GM23338 (cell line): ENCODE results near the gene ADGRL1. TPM values are rescaled to one million over a fixed set of nuclear protein-coding genes. Genes with fewer than 3 reads are reported as not detected.
"Not testable (repeated sequence)": the region's sequence is repeated elsewhere in the genome, so short reads cannot be mapped to it uniquely, and the experiment has no call there.

Experiments used
- ATAC-seq: fragments of 200-7000 bp; cut with Tn5 transposase; 3 replicates; pipeline ENCODE4 v1.9.1; 2020
- DNase-seq: peaks from one replicate; pipeline ENCODE4 v3.0.0-alpha.2; 2015; ENCODE audit warnings: low spot score
- H2AFZ ChIP-seq: fragments of 200-600 bp; sonication (generic); 2 replicates; pipeline ENCODE4 v1.8.0; 2016; ENCODE audit warnings: antibody characterized with exemption, mild to moderate bottlenecking, moderate library complexity
- H3F3A ChIP-seq: fragments of 200-600 bp; sonication (generic); replicated peaks from 2 replicates; pipeline ENCODE4 v1.8.0; 2017; ENCODE audit warnings: antibody characterized with exemption, mixed run types, low read depth
- H3K27ac ChIP-seq: fragments of 200-600 bp; sonication (generic); 2 replicates; pipeline ENCODE4 v1.6.1; 2016; ENCODE audit warnings: low read depth
- H3K27me3 ChIP-seq: fragments of 200-600 bp; sonication (generic); 2 replicates; pipeline ENCODE4 v1.8.0; 2016; ENCODE audit warnings: mild to moderate bottlenecking, mixed run types, moderate library complexity; ENCODE audit not compliant: insufficient read depth
- H3K36me3 ChIP-seq: fragments of 200-600 bp; sonication (generic); 2 replicates; pipeline ENCODE4 v1.8.0; 2016; ENCODE audit warnings: mild to moderate bottlenecking; ENCODE audit not compliant: insufficient read depth
- H3K4me1 ChIP-seq: fragments of 200-600 bp; sonication (generic); 2 replicates; pipeline ENCODE4 v1.8.0; 2016; ENCODE audit warnings: mild to moderate bottlenecking, moderate library complexity; ENCODE audit not compliant: insufficient read depth
- H3K4me2 ChIP-seq: fragments of 200-600 bp; sonication (generic); 2 replicates; pipeline ENCODE4 v1.7.1; 2017; ENCODE audit warnings: mixed run types
- H3K4me3 ChIP-seq: fragments of 200-600 bp; sonication (generic); 2 replicates; pipeline ENCODE4 v1.6.1; 2016; ENCODE audit warnings: mixed run types
- H3K79me2 ChIP-seq: fragments of 200-600 bp; sonication (generic); replicated peaks from 2 replicates; pipeline ENCODE4 v1.8.0; 2017; ENCODE audit warnings: mild to moderate bottlenecking; ENCODE audit not compliant: insufficient read depth
- H3K9me2 ChIP-seq: fragments of 200-600 bp; sonication (generic); 2 replicates; pipeline ENCODE4 v1.8.0; 2017; ENCODE audit not compliant: insufficient read depth
- H4K20me1 ChIP-seq: fragments of 200-600 bp; sonication (generic); replicated peaks from 2 replicates; pipeline ENCODE4 v1.8.0; 2017; ENCODE audit warnings: mild to moderate bottlenecking; ENCODE audit not compliant: insufficient read depth
- H3K27ac Mint-ChIP-seq: 2 replicates; pipeline ENCODE4 v1.8.0; 2020; ENCODE audit warnings: inconsistent platforms, mild to moderate bottlenecking, moderate library complexity, mixed read lengths
- H3K27me3 Mint-ChIP-seq: 3 replicates; pipeline ENCODE4 v1.8.0; 2022; ENCODE audit warnings: low read depth, mild to moderate bottlenecking, moderate library complexity, mixed read lengths, inconsistent platforms; ENCODE audit not compliant: insufficient read depth, poor library complexity
- H3K36me3 Mint-ChIP-seq: 3 replicates; pipeline ENCODE4 v1.8.0; 2021; ENCODE audit warnings: low read depth, mild to moderate bottlenecking, inconsistent platforms, moderate library complexity, mixed read lengths
- H3K4me1 Mint-ChIP-seq: 3 replicates; pipeline ENCODE4 v1.8.0; 2020; ENCODE audit warnings: mild to moderate bottlenecking, inconsistent platforms, mixed read lengths
- H3K4me3 Mint-ChIP-seq: 3 replicates; pipeline ENCODE4 v1.8.0; 2021; ENCODE audit warnings: moderate library complexity, mild to moderate bottlenecking, inconsistent platforms, mixed read lengths
- H3K9me3 Mint-ChIP-seq: 3 replicates; pipeline ENCODE4 v1.8.0; 2020; ENCODE audit warnings: moderate library complexity, mild to moderate bottlenecking, inconsistent platforms, mixed read lengths
- CREB1 ChIP-seq: fragments of 250-450 bp; sonication (Bioruptor Pico); IDR thresholded peaks from 2 replicates; pipeline ENCODE4 v1.5.0; 2020; ENCODE audit warnings: low read depth, mild to moderate bottlenecking, moderate library complexity
- EZH2 ChIP-seq: fragments of 200-600 bp; sonication (generic); IDR thresholded peaks from one replicate; pipeline ENCODE4 v1.8.0; 2017; ENCODE audit warnings: antibody characterized with exemption, mild to moderate bottlenecking, low read depth; ENCODE audit not compliant: unreplicated experiment
- JUNB ChIP-seq: IDR thresholded peaks from one replicate; pipeline ENCODE4 v1.6.1; 2016; ENCODE audit warnings: antibody characterized with exemption; ENCODE audit not compliant: unreplicated experiment
- NANOG ChIP-seq: IDR thresholded peaks from 2 replicates; pipeline ENCODE4 v1.6.1; 2016; ENCODE audit warnings: antibody characterized with exemption, borderline replicate concordance
- POLR2AphosphoS5 ChIP-seq: IDR thresholded peaks from 2 replicates; pipeline ENCODE4 v1.6.1; 2016; ENCODE audit warnings: antibody characterized with exemption, low read depth
- STAT1 ChIP-seq: IDR thresholded peaks from one replicate; pipeline ENCODE4 v1.6.1; 2016; ENCODE audit warnings: antibody characterized with exemption; ENCODE audit not compliant: unreplicated experiment
- ZNF114 ChIP-seq: fragments of 250-450 bp; sonication (Bioruptor Pico); IDR thresholded peaks from 2 replicates; pipeline ENCODE4 v1.5.0; 2020; ENCODE audit warnings: mild to moderate bottlenecking, moderate library complexity
- ZNF331 ChIP-seq: fragments of 250-450 bp; sonication (Bioruptor Pico); IDR thresholded peaks from 2 replicates; pipeline ENCODE4 v1.5.0; 2020; ENCODE audit warnings: low read depth, mild to moderate bottlenecking, moderate library complexity
- polyA plus RNA-seq: library from polyadenylated mRNA; unstranded; fragments of >200 nt; fragmentation: Nextera tagmentation; extraction: Ambion mirVana; gene quantifications from 2 replicates; pipeline ENCODE4 v1.2.1, GENCODE V29; 2016
- total RNA-seq: library from RNA; depleted of rRNA; stranded (reverse); fragments of >200 nt; shearing (Covaris generic); gene quantifications from 2 replicates; pipeline ENCODE4 v1.2.3, GENCODE V29; 2014
- TF ChIP-seq, protein P1 (sequence below): IDR thresholded peaks from one replicate; pipeline ENCODE4 v1.6.1; 2018; ENCODE audit warnings: antibody characterized with exemption; ENCODE audit not compliant: unreplicated experiment
- TF ChIP-seq, protein P2 (sequence below): IDR thresholded peaks from 2 replicates; pipeline ENCODE4 v1.6.1; 2016; ENCODE audit warnings: antibody characterized with exemption
- TF ChIP-seq, protein P3 (sequence below): fragments of 250-450 bp; sonication (Bioruptor Pico); IDR thresholded peaks from 2 replicates; pipeline ENCODE4 v1.5.0; 2020; ENCODE audit warnings: mild to moderate bottlenecking, moderate library complexity

ADGRL1 gene
- total and polyA plus RNA-seq, 2 experiments from 2014 or later, result 20.6 to 100 TPM

DNA sequence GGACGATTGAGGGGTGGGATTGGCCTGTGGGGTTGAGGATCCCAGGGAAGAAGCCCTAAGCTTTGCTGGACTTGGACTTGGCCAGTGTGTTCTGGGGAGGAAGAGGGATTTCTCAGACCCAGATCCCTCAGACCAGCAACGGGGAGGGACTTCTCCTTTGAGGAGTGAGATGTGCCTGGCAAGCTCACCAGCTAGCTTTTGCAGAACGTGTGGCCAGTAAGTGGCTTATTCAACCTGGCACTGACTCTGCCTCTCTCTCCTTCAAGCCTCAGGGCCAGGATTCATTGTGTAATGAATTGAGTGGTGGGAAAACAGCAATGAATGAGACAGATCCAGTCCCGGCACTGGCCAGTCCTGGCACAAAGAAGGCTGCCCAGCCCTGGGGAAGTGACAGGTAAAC is 11.9 kb upstream of the ADGRL1 start:
- not testable (repeated sequence) for H3K27ac ChIP-seq, H3K27me3 Mint-ChIP-seq, H3K36me3 Mint-ChIP-seq, H3K36me3 ChIP-seq, H3K4me1 ChIP-seq, H3K79me2 ChIP-seq, H3K27ac Mint-ChIP-seq, H3K9me3 Mint-ChIP-seq, H3K9me2 ChIP-seq, H4K20me1 ChIP-seq, H2AFZ ChIP-seq, H3K27me3 ChIP-seq, DNase-seq
- Histone ChIP-seq H3K4me2 (peak overlapping the region; percentile 73; the same call in 1 of the 2 replicates), H3F3A (0 out of 2 replicates have a peak, but pooled peaks cover 11% of the 10 kb centered on the region), H3K4me3 (peak overlapping the region; percentile 47)
- peak; percentile 29 for ATAC-seq
- peak overlapping the region; percentile 43; the same call in 2 of the 3 replicates for H3K4me3 Mint-ChIP-seq
- H3K4me1 Mint-ChIP-seq, result peaks cover 14% of the 10 kb centered on the region

DNA sequence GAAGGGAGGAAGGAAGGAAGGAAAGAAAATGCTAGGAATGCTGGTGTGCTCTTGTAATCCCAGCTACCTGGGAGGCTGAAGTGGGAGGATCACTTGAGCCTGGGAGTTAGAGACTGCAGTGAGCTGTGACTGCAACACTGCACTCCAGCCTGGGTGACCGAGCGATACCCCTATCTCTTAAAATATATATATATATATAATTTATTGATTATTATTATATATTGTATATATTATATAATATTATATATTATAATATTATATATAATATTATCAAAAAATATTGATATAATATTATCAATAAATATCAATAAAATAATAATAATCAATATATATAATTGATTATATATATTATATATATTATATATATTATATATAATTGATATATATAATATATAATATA is 8.6 kb upstream of the ADGRL1 start:
- Histone ChIP-seq H3K27me3 (peaks cover 14% of the 10 kb centered on the region), H3K27ac (no peak overlapping the region), H3F3A (0 out of 2 replicates have a peak, but pooled peaks cover 11% of the 10 kb centered on the region), H3K79me2 (no peaks in the 10 kb centered on the region), H3K9me2 (no peaks in the 10 kb centered on the region), H2AFZ (no peak overlapping the region), H3K4me3 (no peak overlapping the region), H4K20me1 (no peaks in the 10 kb centered on the region), H3K4me2 (no peak overlapping the region), H3K36me3 (no peaks in the 10 kb centered on the region), H3K4me1 (no peaks in the 10 kb centered on the region)
- Mint-ChIP-seq H3K9me3 (no peaks in the 10 kb centered on the region; the same call in 2 of the 3 replicates), H3K27ac (no peak overlapping the region), H3K4me3 (no peak overlapping the region), H3K36me3 (no peaks in the 10 kb centered on the region), H3K4me1 (peaks cover 10% of the 10 kb centered on the region), H3K27me3 (peaks cover 13% of the 10 kb centered on the region)
- DNase-seq (no peak), ATAC-seq (no peak)
- TF ChIP-seq ZNF114 (CRISPR knock-in tag) (no peak), ZNF331 (no peak), POLR2AphosphoS5 (no peak), EZH2 (no peak), JUNB (no peak), STAT1 (no peak), CREB1 (no peak), NANOG (no peak)
- TF ChIP-seq, protein P1, sequence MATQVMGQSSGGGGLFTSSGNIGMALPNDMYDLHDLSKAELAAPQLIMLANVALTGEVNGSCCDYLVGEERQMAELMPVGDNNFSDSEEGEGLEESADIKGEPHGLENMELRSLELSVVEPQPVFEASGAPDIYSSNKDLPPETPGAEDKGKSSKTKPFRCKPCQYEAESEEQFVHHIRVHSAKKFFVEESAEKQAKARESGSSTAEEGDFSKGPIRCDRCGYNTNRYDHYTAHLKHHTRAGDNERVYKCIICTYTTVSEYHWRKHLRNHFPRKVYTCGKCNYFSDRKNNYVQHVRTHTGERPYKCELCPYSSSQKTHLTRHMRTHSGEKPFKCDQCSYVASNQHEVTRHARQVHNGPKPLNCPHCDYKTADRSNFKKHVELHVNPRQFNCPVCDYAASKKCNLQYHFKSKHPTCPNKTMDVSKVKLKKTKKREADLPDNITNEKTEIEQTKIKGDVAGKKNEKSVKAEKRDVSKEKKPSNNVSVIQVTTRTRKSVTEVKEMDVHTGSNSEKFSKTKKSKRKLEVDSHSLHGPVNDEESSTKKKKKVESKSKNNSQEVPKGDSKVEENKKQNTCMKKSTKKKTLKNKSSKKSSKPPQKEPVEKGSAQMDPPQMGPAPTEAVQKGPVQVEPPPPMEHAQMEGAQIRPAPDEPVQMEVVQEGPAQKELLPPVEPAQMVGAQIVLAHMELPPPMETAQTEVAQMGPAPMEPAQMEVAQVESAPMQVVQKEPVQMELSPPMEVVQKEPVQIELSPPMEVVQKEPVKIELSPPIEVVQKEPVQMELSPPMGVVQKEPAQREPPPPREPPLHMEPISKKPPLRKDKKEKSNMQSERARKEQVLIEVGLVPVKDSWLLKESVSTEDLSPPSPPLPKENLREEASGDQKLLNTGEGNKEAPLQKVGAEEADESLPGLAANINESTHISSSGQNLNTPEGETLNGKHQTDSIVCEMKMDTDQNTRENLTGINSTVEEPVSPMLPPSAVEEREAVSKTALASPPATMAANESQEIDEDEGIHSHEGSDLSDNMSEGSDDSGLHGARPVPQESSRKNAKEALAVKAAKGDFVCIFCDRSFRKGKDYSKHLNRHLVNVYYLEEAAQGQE, result no peak
- TF ChIP-seq, protein P2, sequence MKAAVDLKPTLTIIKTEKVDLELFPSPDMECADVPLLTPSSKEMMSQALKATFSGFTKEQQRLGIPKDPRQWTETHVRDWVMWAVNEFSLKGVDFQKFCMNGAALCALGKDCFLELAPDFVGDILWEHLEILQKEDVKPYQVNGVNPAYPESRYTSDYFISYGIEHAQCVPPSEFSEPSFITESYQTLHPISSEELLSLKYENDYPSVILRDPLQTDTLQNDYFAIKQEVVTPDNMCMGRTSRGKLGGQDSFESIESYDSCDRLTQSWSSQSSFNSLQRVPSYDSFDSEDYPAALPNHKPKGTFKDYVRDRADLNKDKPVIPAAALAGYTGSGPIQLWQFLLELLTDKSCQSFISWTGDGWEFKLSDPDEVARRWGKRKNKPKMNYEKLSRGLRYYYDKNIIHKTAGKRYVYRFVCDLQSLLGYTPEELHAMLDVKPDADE, result no peak
- TF ChIP-seq, protein P3, sequence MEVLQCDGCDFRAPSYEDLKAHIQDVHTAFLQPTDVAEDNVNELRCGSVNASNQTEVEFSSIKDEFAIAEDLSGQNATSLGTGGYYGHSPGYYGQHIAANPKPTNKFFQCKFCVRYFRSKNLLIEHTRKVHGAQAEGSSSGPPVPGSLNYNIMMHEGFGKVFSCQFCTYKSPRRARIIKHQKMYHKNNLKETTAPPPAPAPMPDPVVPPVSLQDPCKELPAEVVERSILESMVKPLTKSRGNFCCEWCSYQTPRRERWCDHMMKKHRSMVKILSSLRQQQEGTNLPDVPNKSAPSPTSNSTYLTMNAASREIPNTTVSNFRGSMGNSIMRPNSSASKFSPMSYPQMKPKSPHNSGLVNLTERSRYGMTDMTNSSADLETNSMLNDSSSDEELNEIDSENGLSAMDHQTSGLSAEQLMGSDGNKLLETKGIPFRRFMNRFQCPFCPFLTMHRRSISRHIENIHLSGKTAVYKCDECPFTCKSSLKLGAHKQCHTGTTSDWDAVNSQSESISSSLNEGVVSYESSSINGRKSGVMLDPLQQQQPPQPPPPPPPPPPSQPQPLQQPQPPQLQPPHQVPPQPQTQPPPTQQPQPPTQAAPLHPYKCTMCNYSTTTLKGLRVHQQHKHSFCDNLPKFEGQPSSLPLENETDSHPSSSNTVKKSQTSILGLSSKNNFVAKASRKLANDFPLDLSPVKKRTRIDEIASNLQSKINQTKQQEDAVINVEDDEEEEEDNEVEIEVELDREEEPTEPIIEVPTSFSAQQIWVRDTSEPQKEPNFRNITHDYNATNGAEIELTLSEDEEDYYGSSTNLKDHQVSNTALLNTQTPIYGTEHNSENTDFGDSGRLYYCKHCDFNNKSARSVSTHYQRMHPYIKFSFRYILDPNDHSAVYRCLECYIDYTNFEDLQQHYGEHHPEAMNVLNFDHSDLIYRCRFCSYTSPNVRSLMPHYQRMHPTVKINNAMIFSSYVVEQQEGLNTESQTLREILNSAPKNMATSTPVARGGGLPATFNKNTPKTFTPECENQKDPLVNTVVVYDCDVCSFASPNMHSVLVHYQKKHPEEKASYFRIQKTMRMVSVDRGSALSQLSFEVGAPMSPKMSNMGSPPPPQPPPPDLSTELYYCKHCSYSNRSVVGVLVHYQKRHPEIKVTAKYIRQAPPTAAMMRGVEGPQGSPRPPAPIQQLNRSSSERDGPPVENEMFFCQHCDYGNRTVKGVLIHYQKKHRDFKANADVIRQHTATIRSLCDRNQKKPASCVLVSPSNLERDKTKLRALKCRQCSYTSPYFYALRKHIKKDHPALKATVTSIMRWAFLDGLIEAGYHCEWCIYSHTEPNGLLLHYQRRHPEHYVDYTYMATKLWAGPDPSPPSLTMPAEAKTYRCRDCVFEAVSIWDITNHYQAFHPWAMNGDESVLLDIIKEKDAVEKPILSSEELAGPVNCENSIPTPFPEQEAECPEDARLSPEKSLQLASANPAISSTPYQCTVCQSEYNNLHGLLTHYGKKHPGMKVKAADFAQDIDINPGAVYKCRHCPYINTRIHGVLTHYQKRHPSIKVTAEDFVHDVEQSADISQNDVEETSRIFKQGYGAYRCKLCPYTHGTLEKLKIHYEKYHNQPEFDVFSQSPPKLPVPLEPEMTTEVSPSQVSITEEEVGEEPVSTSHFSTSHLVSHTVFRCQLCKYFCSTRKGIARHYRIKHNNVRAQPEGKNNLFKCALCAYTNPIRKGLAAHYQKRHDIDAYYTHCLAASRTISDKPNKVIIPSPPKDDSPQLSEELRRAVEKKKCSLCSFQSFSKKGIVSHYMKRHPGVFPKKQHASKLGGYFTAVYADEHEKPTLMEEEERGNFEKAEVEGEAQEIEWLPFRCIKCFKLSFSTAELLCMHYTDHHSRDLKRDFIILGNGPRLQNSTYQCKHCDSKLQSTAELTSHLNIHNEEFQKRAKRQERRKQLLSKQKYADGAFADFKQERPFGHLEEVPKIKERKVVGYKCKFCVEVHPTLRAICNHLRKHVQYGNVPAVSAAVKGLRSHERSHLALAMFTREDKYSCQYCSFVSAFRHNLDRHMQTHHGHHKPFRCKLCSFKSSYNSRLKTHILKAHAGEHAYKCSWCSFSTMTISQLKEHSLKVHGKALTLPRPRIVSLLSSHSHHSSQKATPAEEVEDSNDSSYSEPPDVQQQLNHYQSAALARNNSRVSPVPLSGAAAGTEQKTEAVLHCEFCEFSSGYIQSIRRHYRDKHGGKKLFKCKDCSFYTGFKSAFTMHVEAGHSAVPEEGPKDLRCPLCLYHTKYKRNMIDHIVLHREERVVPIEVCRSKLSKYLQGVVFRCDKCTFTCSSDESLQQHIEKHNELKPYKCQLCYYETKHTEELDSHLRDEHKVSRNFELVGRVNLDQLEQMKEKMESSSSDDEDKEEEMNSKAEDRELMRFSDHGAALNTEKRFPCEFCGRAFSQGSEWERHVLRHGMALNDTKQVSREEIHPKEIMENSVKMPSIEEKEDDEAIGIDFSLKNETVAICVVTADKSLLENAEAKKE (CRISPR knock-in tag), result no peak
